Bronchial epithelial cell (primary cell): ENCODE results near the gene EGFR. TPM values are rescaled to one million over a fixed set of nuclear protein-coding genes. Genes with fewer than 3 reads are reported as not detected.

Experiments used
- DNase-seq: peaks from one replicate; pipeline ENCODE4 v3.0.0-alpha.2; 2010; ENCODE audit warnings: low read depth
- FAIRE-seq: peaks from 2 replicates; lab custom pipeline; 2011; peaks lifted over from hg19 to GRCh38; lab: Jason Lieb, UNC
- H3K27me3 ChIP-seq: 2 replicates; pipeline ENCODE4 v1.5.1; 2011; ENCODE audit warnings: low read length; ENCODE audit not compliant: control insufficient read depth, insufficient read depth
- H3K36me3 ChIP-seq: 2 replicates; pipeline ENCODE4 v1.5.1; 2011; ENCODE audit warnings: low read length; ENCODE audit not compliant: control insufficient read depth, insufficient read depth
- H3K4me3 ChIP-seq: 2 replicates; pipeline ENCODE4 v1.5.1; 2011; ENCODE audit warnings: mild to moderate bottlenecking, low read depth, low read length, control low read depth
- CTCF ChIP-seq: IDR thresholded peaks from 2 replicates; pipeline ENCODE4 v1.5.1; 2011; ENCODE audit warnings: mild to moderate bottlenecking, moderate library complexity, low read length, control low read depth, inconsistent platforms; ENCODE audit not compliant: insufficient read depth, severe bottlenecking
- total RNA-seq: library from RNA; depleted of rRNA; stranded (reverse); fragments of >200 nt; gene quantifications from 2 replicates; pipeline ENCODE4 v1.2.1, GENCODE V29; 2014

The EGFR gene
- total RNA-seq, 1 donor from 2014 or later, result 137 TPM

GRCh38 chr7:55170335-55171069, 151.7 kb downstream of the EGFR start:
- Histone ChIP-seq H3K27me3 (no peaks in the 10 kb centered on the region), H3K36me3 (peaks cover 47% of the 10 kb centered on the region), H3K4me3 (no peak overlapping the region)
- FAIRE-seq, result no peak
- no peak for TF ChIP-seq CTCF
- DNase-seq, result no peak

- FAIRE-seq (peak; percentile 90), DNase-seq (no peak)
- no peak for TF ChIP-seq CTCF
- Histone ChIP-seq H3K36me3 (peaks cover 44% of the 10 kb centered on the region), H3K27me3 (no peaks in the 10 kb centered on the region), H3K4me3 (no peak overlapping the region)
These were observed 152.3 kb downstream of the EGFR start for GRCh38 chr7:55171157-55171556.

DNA sequence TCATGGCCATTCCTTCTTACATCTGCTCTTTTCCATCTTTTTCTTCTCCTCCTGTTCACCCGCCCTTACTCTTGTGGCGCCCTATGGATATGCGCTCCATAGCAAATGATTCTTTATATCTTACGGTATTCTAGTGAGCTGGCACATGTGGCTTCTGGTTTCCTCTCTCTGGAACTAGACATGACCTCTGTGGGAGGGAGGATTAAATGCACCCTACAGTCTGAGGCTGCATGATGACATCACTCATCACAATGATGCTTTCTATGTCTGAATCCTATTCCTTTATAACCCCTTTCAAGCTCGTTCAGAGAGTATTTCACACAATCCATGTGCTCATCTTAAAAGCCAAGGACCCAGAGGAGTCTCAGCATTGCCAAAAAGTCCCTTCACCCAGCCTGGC, 153.3 kb downstream of the EGFR start:
- no peak overlapping the region for H3K4me3 ChIP-seq
- DNase-seq (peak; percentile 37), FAIRE-seq (no peak)
- no peak for TF ChIP-seq CTCF
- peaks cover 46% of the 10 kb centered on the region for H3K36me3 ChIP-seq
- H3K27me3 ChIP-seq, result no peaks in the 10 kb centered on the region

GRCh38 chr7:55172881-55173609, 154.2 kb downstream of the EGFR start:
- Histone ChIP-seq H3K4me3 (no peak overlapping the region), H3K27me3 (no peaks in the 10 kb centered on the region), H3K36me3 (peaks cover 53% of the 10 kb centered on the region)
- DNase-seq (peak; percentile 25), FAIRE-seq (peak; percentile 66)
- TF ChIP-seq CTCF, result no peak

DNA sequence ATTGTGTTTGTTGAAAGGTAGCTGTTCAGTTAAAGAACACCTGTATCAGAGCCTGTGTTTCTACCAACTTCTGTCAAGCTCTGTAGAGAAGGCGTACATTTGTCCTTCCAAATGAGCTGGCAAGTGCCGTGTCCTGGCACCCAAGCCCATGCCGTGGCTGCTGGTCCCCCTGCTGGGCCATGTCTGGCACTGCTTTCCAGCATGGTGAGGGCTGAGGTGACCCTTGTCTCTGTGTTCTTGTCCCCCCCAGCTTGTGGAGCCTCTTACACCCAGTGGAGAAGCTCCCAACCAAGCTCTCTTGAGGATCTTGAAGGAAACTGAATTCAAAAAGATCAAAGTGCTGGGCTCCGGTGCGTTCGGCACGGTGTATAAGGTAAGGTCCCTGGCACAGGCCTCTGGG, 154.9 kb downstream of the EGFR start:
- FAIRE-seq (no peak), DNase-seq (no peak)
- Histone ChIP-seq H3K36me3 (peaks cover 58% of the 10 kb centered on the region), H3K4me3 (no peak overlapping the region), H3K27me3 (no peaks in the 10 kb centered on the region)
- no peak for TF ChIP-seq CTCF
